Stimulated activated CD8-positive, alpha-beta memory T cell treated with anti-CD3 and anti-CD28 coated beads, Interleukin-2, amount 100 ng/mL, for 48 hours (primary cell): ENCODE results near the gene ATP8B4.

Experiments used
- DNase-seq, 2 donors: peaks; one replicate each; pipeline ENCODE4 v3.0.0-alpha.2; 2020; ENCODE audit warnings: low read depth in 2 of 2

The ATP8B4 gene

DNA sequence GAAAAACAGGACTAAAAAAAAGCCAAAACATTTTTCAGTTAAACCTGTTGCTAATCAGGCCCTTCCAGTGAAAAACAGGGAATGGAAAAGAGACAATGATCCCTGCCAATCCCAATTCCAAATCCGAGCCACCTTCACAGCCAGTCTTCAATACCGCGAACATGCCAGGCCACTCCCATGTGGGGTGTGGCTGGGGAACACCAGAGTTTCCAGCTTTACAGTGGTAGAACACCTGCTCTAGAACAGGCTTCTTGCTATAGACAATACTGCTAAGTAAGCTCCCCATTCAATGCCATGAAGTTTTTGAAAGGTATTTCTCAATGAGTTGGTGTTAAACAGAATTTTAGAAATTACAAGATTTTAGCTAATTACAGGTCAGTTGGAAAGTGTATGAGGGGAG is 228.3 kb downstream of the ATP8B4 start:
- DNase-seq: no peak

DNA sequence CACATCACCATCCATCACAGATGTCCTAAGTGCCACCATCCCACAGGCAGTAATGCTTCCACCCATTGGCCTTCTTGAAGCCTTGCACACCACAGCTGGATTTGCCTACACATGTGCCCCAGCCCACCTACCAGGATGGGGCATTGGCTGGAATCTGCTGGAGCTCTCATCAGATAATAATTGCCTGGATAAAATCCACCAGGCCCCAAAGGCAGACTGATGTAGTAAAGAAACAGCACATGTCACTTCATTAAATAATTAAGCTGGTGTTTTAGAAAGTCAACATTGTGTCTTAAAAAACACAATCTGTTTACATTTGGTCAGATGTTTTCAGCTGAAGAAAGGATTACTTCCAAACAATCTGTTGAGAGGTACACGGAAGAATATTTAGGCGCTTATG is 229.5 kb downstream of the ATP8B4 start:
- no peak for DNase-seq

DNA sequence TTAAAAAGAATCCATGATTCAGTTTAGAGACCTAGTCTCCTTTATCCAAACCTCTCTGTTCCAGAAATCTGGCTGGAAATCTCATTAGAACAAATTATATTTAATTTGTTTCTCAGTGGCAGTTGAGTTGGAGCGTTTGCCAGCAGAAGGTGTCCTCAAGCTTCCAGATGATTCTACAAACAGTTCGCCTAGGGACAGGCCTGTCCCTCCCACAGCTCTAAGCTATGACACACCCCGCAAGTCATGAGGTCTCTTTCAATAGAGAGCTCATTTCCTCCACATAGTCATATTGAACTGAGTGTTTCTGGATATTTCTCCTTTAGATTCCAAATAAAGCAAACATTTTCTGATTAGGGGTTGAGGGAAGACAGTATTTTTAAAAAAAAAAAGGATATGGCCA is 230.3 kb downstream of the ATP8B4 start:
- no peak for DNase-seq

DNA sequence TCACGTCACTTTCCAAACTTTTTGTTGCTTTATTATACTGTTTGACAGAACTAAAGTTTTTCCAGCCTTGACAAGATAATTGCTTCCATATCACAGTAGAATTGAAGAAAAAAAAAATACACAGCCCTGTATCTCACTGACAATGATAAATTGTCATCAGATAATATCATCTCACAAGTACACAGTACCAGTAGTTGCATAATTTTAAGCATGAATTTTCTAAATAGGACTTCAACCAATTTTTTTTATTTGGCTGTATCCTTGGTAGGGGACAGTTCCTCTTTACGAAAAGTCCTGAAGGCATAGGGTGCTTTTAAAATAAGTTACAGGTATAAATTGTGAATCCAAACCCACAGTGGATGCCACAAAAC is 230.7 kb downstream of the ATP8B4 start:
- no peak for DNase-seq

DNA sequence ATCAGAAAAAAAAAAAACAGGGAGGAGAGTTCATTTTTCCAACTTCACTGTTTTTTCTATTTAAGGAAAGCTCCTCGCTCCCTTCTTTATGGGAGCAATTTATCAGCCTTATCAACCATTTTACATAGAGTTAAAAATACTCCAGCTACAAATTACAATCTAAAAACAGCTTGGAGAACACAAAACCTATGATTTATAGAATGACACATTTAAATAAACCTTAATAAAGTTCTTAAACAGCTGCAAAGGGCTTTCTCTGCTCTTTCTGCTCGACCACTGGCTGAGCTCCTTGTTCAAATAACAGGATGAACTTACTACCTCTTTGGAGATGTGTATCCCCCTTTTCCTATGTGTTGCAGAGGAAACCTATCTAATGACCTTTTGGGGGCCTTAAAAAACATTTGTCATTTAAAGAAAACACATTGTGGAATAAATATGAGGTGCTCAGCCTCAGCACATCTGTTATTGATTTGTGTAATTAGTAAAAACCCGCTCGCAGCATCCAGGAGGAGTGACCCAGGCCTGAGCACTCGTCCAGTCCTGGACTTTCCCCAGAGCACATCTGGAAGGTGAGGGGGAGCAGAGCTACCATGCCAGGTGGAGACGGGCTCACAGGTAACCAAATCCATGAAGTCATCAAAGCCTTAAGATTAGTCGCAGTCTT is 231.2 kb downstream of the ATP8B4 start:
- no peak for DNase-seq

DNA sequence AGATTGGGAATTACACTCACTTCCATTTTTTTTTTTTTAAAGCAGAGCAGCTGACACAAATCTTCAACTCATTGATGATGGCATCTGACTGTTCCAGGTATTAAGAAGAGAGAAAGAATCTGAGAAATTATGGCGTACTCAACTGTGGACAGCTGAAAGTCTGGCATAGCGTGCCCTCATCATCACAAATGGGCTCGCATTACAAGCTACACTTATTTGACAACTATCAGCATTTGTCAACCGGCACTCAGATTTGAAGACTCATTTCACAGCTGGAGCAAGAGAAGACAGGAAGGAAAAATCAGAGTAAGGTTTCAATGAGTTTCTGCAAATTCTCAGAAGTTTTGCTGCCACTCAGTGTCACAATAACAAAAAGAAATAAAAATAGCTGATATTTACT is 235.9 kb downstream of the ATP8B4 start:
- no peak for DNase-seq

DNA sequence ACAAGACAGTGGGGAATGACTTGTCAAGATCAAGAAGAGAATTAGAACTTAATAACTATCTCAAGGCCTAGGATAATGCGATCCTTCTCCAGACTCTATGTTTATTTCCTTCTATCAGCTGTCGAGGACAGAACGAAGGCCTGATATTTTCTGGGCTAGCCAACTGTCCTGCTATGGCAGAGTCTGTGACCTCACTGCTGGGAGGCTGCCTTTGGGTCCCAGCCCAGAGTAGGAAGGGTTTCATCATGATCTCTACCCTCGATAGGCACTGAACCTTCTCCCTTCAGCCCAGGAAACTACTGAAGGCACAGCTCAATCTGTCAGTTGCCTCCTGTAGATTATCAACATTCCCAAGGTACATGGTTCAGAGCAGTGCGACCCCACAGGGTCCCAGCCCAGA is 237.2 kb downstream of the ATP8B4 start:
- DNase-seq: no peak

DNA sequence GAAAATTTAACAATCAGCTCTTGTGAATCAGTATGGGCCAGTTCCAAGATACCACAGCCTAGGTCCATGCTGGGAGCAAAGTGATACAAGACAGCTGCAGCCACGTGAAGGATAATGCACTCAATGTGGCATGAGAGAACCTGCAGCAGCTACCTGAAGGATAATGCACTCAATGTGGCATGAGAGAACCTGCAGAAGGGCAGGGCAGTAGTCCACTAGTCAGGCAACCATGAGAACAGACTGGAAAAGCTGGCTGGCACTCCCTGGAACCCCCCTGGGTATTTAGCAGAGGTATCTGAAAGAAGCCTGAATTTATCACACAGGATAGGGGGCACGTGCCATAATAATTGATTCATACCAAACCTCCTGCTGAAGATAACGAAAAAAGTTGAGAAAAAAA is 237.6 kb downstream of the ATP8B4 start:
- no peak for DNase-seq

DNA sequence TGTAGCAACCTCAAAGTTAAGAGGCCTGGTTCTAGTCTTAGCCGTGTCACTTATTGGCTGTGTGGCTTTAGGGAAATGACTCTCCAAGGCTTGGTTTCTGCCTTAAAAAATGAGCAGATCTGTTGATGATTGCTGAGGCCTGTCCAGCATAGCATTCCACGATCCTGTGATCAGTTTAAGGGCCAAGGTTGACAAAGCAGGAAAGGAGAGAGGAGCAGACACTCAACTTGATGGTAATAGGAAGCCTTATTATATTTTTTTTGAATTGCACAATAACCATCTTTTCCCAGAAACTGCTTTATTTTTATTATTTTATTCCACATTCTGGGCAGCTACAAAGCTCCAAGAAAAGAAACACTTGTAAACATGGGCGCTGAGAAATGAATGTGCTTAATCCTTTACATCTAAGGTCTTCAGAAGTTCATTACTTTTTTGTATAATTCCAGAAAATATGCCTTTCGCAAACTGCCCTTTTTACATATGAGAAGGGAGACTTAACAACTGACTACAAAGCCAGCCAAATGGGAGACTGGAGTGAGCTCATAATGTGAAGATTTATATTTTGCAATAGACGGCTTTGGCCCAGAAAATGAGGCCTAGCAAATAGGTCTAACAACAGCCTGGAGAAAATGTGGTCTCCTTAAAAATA is 241.0 kb downstream of the ATP8B4 start:
- DNase-seq: no peak

DNA sequence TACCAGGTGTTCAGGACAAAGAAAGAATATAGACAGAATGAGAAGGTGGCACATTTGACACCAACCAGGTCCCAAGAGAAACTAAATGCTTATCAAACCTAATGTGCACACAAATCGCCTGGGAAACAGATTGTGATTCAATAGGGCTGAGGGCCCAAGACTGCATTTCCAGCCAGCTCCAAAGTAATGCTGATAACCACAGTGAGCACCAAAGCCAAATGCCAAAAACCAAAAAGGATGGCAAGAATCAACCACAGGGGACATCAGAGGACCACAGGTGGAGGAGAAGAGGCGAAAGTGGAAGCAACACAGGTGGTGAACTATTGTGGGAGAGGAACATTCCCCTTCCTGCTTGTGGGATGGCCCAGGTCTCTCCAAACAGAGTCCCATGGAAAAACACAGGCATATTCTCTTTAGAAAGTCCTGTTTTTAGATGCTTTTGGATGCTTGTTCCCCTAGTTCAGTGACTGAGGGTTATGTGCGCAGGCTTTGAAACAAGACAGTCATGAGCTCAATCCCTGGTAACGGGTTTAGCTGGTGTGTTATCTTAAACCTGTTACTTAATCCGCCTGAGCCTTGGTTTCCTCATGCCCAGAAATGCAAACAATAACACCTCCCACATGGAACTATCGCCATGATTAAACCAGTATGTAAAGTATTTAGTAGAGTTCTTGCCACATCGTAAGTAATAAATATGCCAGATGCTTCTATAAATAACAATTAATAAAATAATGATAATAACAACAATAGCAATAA is 241.7 kb downstream of the ATP8B4 start:
- no peak for DNase-seq

DNA sequence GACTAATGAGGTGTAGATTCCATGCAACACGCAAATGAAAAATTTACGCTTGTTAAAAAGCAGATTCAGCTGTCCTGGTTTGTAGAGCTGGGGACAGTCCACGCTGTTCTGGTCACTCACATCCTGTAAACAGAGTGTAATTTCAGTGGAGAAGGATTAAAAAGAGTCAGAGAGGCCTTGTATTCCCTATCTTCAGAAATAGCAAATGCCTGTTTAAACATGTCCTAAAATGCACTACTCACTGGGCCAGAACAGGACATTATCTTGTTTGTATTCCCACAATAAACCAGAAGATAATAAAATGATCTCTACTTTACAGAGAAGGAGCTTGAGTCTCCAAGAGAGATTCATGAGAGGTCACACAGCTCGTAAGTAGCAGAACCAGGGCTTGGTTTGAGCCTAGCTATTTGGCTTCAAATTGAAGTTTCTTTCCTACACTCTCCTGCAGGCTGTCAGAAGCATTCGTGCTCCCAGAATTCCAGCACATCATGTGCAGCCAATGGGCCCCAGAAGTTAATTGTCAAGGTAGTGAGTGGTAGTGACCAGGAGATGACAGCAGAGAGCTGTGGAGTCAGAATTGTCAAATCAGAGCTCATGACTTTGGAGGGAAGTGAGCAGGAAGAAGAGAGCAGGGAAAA is 242.5 kb downstream of the ATP8B4 start:
- DNase-seq: no peak

DNA sequence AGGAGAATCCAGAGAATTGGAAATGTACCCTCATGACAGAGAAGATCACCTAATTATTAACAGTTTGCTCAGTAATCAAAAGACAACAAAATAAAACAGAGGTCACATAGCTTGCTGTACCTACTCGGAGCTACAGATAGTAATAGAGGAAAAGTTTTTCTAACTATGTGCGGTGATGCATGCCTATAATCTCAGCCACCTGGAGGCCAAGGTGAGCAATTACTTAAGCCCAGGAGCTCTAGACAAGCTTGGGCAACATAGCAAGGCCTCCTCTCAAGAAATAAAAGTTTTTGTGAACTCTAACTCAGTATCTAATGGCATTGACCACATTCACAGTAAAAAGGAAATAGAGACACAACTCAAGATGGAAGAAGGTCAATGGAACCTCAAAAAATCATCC is 243.6 kb downstream of the ATP8B4 start:
- no peak for DNase-seq

DNA sequence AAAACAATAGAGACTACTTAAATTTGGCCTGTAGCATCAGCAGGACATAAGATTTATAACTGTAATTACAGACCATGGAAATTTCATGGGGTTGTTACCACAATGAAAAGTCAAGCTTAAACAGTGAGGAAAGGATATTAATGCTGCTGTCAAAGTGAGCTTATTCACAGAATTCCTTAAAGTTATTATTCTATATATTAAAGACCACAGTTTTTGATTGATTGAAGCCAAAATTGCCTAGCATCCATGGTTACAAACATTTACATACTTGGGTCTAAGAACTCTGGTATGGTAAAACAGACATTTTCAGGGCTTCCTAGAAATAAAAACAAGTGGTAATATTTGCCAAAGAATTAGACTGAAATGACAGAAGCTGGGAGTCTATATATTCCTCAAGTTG is 248.6 kb downstream of the ATP8B4 start:
- DNase-seq: no peak

DNA sequence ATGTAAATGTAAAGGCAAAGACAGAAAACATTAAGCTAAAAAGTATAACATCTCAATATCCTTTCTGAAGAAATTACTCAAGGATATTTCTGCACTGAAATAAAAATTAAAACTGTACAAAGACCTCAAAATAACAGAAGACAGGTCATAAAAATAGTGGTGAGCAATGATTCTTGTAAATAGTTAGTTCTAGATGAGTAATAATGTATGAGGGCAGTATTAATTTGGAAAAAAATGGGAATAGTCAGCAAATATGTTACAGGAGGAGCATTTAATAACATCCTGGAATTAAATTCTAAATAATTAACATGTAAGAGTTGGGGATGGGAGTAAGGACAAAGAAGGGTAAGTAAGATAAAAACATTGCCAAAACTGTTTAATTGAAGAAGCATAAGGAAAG is 250.7 kb downstream of the ATP8B4 start:
- no peak for DNase-seq

DNA sequence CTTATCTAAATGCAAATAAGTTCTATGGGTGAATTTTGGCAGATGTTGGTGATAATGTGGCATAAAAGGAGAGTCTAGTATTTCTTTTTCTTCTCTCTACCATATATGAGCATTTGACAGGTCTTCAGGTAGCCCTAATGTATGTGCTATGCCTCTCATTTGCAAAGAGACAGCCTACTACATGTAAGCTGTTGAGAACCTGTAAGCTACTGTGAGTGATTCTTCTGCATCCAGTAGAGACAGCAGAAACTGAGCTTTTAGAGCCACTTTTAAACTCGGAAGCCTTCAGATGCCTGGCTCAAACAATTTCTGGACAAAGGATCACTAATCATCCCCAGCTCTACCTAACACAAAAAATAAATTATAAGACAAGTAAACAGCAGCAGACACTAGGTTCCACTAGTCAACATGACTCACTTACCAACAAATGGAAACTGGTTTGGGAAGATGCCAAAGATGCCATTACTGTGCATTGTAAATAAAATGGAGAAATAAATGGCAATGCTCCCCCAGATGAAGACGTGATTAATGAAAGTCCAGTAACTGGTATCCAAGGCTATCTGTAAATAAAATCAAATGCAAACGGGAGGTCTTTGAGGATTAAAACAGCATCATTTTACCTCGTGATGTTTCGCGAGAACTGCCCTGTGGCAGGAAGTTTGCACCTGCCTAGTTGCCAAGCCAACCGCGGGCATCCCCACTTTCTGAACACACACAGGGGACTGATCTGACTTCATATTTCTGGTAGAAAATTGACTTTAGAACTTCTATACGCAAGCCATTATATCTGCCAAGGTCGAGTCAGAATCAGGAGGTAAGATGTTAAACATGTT is 252.9 kb downstream of the ATP8B4 start:
- DNase-seq: no peak

DNA sequence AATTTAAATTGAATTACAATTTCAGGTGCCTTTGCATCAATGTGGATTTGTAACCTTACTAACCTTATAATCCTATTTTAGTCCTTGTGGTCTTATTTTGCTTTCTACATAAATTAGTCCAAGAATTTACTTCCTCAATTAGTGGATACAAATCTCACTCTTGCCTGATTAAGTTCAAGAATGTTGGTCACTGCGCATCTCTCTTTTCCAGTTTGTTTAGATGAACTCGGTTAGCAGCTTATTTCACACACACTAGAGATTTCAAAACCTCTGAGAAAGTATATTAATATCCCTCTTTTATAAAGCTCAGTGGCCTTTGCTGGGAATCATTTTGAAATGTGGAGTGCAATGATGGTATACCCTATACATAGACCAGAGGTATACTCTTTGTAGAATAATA is 254.8 kb downstream of the ATP8B4 start:
- DNase-seq: no peak

DNA sequence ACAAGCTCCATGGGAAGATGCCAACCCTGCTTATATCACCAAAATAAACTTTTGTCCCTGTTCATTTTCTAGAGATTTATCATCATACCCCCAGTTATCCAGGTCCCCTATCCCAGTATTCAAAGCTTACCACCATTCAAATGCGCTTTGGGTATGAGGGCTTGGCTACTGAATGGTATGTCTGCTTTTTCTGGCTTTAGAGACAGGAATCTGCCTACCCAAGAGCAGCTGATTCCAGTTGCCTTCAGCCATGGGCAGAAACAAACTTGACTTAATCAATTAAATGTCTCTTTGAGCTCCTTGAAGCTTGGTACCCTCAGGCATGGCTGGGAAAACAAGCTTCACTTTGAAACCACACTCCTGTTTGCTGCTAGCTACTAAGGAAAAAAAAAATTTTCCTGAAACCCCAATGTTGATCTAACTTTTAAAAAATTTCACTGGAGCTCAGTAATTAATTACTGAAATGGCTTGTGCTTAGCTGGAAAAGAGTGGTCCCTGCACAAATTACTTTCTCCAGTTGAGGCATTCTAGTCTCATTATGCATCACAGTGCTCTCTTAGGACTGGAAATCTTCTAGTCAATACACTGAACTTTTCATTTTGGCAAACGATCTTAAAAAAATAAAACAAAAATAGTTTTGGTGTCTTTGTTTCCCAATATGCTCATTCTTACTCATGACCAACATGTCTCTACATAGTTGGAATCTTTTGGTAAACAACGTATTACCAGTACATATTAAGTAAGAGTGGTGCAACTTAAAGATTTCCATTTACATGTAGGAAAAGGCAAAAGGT is 255.4 kb downstream of the ATP8B4 start:
- DNase-seq: no peak

DNA sequence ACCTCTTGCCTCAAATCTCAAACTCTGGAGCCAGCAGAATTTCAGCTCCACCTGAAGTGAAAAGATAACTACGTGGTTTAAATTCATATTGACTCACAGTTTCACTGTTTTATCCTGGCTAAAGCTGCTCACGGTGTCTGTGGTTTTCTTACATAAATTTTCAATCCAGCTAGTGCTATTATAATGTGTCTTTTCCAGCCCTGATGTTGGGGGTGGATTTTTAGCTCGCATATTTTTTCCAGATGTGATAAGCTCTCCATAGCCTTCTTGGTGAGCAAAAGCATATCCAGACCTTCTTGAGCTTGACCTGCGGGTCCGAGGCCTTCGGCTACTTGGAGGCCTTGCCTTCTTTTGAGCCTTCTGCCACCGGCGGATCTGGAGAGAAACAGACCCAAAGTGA is 258.9 kb downstream of the ATP8B4 start:
- no peak for DNase-seq

DNA sequence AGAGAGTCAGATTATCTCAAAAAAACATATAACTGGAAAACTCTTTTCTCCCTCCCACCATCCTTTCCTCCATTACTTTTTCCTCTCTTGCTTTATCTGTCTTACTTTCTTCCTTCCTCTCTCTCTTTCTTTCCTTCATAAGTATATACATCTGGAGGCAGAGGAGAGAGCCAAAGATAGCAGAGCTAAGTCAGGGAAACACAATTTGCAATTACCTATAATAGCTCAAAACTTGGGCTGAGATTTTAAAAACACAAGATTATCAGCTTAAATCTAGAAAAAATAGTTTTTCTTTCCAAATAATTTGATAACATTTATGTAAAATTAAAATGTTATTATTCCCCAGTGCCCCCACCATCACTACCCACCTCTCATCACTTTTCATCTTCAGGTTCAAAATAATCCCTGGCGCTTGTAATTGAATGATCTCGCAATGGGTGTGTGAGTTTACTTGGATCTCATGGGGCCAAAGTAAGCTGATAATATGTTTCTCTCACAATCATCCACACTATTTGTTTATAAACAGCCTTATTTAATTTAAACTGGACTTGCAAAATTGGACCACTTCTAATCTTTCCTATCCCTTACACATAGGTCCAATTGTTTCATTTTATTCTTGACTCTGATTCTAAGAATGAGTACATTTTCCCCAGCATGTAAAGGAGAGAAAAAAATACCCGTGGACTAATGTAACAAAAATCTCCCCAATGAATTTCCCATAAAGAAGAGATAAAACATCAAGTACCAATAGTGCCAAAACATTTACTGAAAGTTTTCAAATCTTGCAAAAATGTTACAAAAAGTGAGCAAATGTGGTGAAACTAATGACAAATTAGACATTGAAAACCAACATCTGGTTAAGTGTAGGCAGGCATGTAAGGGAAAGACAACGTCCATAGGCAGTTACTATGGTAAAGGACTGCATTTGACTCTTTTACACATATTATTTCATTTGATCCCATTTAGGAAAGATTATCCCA is 261.2 kb downstream of the ATP8B4 start:
- DNase-seq: no peak
